Chondrocyte (in vitro differentiated cells): ENCODE measurements around the gene S100A4. TPM values are rescaled to one million over a fixed set of nuclear protein-coding genes. Genes with fewer than 3 reads are reported as not detected.

Experiments
- DNase-seq: peaks from one replicate; pipeline ENCODE4 v3.0.0; 2021; ENCODE audit warnings: mixed read lengths, low spot score
- H3K27ac Mint-ChIP-seq: one replicate; pipeline ENCODE4 v1.8.0; 2021; ENCODE audit warnings: mild to moderate bottlenecking, moderate library complexity, mixed read lengths; ENCODE audit not compliant: unreplicated experiment
- H3K27me3 Mint-ChIP-seq: 2 replicates; pipeline ENCODE4 v1.8.0; 2021; ENCODE audit warnings: low read depth, mixed read lengths
- H3K36me3 Mint-ChIP-seq: 2 replicates; pipeline ENCODE4 v1.8.0; 2021; ENCODE audit warnings: low read depth, mixed read lengths
- H3K4me1 Mint-ChIP-seq: 2 replicates; pipeline ENCODE4 v1.8.0; 2021; ENCODE audit warnings: low read depth, mild to moderate bottlenecking, mixed read lengths
- H3K4me3 Mint-ChIP-seq: one replicate; pipeline ENCODE4 v1.8.0; 2021; ENCODE audit warnings: mild to moderate bottlenecking, moderate library complexity, mixed read lengths; ENCODE audit not compliant: unreplicated experiment
- H3K9me3 Mint-ChIP-seq: 2 replicates; pipeline ENCODE4 v1.8.0; 2021; ENCODE audit warnings: low read depth, mixed read lengths
- CTCF ChIP-seq: fragments of 200-600 bp; sonication (generic); IDR thresholded peaks from 2 replicates; pipeline ENCODE4 v1.5.0; 2021; ENCODE audit warnings: antibody characterized with exemption, mild to moderate bottlenecking, moderate library complexity
- total RNA-seq: library from RNA; stranded (reverse); gene quantifications from 3 replicates; pipeline ENCODE4 v1.2.1, GENCODE V29; 2021

S100A4 gene
- total RNA-seq, 1 donor from 2014 or later, result 388 TPM

- H3K9me3 Mint-ChIP-seq, result no peaks in the 10 kb centered on the region
- H3K36me3 Mint-ChIP-seq, result no peaks in the 10 kb centered on the region
- DNase-seq, result no peak
- no peak for TF ChIP-seq CTCF
- H3K4me1 Mint-ChIP-seq, result peaks cover 32% of the 10 kb centered on the region
- H3K4me3 Mint-ChIP-seq, result no peak overlapping the region
- no peaks in the 10 kb centered on the region for H3K27me3 Mint-ChIP-seq
- no peak overlapping the region for H3K27ac Mint-ChIP-seq
Observed at GRCh38 chr1:153534925-153535241, 10.7 kb downstream of the S100A4 start.

GRCh38 chr1:153534226-153534924 lies 11.2 kb downstream of the S100A4 start:
- peak overlapping the region; percentile 87 for H3K27ac Mint-ChIP-seq
- DNase-seq, result no peak
- H3K9me3 Mint-ChIP-seq, result no peaks in the 10 kb centered on the region
- no peak overlapping the region for H3K4me3 Mint-ChIP-seq
- H3K4me1 Mint-ChIP-seq, result peaks cover 30% of the 10 kb centered on the region
- no peak for TF ChIP-seq CTCF
- H3K27me3 Mint-ChIP-seq, result no peaks in the 10 kb centered on the region
- H3K36me3 Mint-ChIP-seq, result no peaks in the 10 kb centered on the region

- H3K4me1 Mint-ChIP-seq, result peaks cover 30% of the 10 kb centered on the region
- peak overlapping the region; percentile 87 for H3K27ac Mint-ChIP-seq
- no peaks in the 10 kb centered on the region for H3K9me3 Mint-ChIP-seq
- no peak for DNase-seq
- TF ChIP-seq CTCF, result no peak
- H3K4me3 Mint-ChIP-seq, result peak overlapping the region; percentile 16
- H3K36me3 Mint-ChIP-seq, result no peaks in the 10 kb centered on the region
- H3K27me3 Mint-ChIP-seq, result no peaks in the 10 kb centered on the region
Observed at GRCh38 chr1:153533689-153534201, 11.9 kb downstream of the S100A4 start.

GRCh38 chr1:153532769-153533599 lies 12.6 kb downstream of the S100A4 start:
- peak; percentile 84 for TF ChIP-seq CTCF
- no peaks in the 10 kb centered on the region for H3K36me3 Mint-ChIP-seq
- H3K4me1 Mint-ChIP-seq, result peaks cover 24% of the 10 kb centered on the region
- no peaks in the 10 kb centered on the region for H3K9me3 Mint-ChIP-seq
- H3K27ac Mint-ChIP-seq, result peak overlapping the region; percentile 87
- no peaks in the 10 kb centered on the region for H3K27me3 Mint-ChIP-seq
- peak overlapping the region; percentile 15 for H3K4me3 Mint-ChIP-seq
- no peak for DNase-seq

- Mint-ChIP-seq H3K27ac (no peak overlapping the region), H3K4me3 (no peak overlapping the region), H3K36me3 (no peaks in the 10 kb centered on the region), H3K4me1 (peaks cover 24% of the 10 kb centered on the region), H3K9me3 (no peaks in the 10 kb centered on the region), H3K27me3 (no peaks in the 10 kb centered on the region)
- TF ChIP-seq CTCF, result no peak
- no peak for DNase-seq
Observed at GRCh38 chr1:153532181-153532580, 13.4 kb downstream of the S100A4 start.
